Dedifferentiated amniotic fluid mesenchymal stem cell (primary cell): ENCODE measurements around the gene MMEL1.
"Not testable (repeated sequence)": the region's sequence is repeated elsewhere in the genome, so short reads cannot be mapped to it uniquely, and the experiment has no call there.

Experiments used
- DNase-seq: peaks from one replicate; pipeline ENCODE4 v3.0.0-alpha.2; 2016; ENCODE audit errors: extremely low spot score

MMEL1 gene

GRCh38 chr1:2573250-2573920, 59.4 kb downstream of the MMEL1 start:
- no peak for DNase-seq

DNA sequence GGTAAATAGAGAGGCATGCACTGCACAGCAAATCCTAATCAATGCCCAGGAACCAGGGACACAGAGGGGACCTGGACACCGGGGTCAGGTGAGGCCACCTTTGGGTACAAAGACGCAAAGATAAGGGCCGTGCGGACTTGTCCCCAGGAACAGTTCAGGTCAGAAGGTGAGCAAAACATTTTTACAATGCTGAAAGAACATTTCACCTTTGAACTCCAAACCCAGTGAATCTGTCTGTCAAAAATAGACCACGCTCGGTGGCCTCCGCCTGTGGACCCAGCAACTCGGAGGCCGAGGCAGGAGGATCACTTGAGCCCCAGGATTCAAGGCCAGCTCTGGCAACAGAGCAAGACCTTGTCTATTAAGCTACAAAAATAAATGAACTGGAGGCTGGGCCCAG, 61.5 kb downstream of the MMEL1 start:
- no peak for DNase-seq

DNA sequence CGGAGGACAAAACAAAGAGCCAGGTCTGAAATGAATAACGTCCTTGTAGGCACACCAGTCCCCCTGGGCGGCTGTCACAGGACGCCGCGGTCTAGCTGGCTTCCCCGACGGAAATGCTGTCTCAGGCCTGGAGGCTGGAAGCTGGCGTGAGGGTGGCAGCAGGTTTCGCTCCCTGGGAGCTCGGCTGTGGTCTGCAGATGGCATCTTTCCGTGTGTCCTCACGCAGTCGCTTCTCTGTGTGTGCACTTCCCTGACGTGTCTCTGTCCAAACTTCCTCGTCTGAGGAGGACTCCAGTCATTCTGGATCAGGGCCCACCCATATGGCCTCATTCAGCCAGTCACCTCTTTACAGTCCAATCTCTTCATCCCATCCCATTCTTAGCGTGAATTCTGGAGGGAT, 62.5 kb downstream of the MMEL1 start:
- no peak for DNase-seq

DNA sequence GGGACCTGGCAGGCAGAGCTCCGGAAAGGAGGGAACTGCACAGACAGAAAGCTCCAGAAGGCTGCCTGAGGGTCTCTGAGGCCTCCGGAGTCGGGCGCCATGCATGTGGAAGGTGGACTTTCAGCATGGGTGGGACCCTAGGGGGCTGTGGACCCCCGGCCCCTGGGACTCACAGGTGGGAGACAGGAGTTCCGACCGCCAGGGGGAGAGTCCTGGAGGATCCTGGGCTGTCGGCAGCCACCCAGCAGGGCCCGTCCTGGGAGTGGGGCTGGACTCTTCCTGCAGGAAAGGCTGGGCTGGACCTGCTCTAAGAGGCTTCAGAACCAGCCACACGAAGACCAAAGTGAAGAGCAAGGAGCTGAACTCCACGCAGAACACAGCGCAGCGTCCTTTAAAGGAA, 63.1 kb downstream of the MMEL1 start:
- DNase-seq: not testable (repeated sequence)

- no peak for DNase-seq
Measured at GRCh38 chr1:2569060-2569459, 63.8 kb downstream of the MMEL1 start.

GRCh38 chr1:2568187-2568816, 64.5 kb downstream of the MMEL1 start:
- not testable (repeated sequence) for DNase-seq

DNA sequence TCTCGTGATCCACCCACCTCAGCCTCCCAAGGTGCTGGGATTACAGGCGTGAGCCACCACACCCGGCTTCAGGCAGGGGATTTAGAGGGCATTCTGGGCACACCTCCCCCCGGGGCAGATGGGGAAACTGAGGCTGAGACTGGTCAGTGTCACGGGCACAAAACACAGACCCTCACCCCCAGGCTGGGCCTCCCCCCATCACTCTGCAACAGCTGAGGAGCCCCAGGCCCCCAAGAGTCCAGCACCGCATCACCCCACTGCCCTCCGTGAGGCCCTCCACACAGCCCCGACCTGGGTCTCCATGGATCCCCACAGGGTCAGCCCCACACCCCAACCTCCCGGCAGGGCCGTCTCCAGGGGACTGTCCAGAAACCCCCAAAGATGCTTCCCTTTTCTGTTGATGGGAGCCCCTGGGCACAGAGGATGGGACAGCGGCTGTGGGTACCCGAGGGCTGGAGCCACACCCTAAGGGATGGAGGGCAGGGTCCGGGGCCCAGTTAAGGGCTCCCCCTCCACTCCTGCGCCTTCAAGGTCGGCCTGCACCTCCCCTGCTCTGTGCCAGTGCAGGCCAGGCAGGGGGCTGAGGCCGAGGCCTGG, 65.6 kb downstream of the MMEL1 start:
- no peak for DNase-seq

- DNase-seq: no peak
Measured at GRCh38 chr1:2566101-2567045, 66.4 kb downstream of the MMEL1 start.

GRCh38 chr1:2564815-2565374, 67.9 kb downstream of the MMEL1 start:
- no peak for DNase-seq

DNA sequence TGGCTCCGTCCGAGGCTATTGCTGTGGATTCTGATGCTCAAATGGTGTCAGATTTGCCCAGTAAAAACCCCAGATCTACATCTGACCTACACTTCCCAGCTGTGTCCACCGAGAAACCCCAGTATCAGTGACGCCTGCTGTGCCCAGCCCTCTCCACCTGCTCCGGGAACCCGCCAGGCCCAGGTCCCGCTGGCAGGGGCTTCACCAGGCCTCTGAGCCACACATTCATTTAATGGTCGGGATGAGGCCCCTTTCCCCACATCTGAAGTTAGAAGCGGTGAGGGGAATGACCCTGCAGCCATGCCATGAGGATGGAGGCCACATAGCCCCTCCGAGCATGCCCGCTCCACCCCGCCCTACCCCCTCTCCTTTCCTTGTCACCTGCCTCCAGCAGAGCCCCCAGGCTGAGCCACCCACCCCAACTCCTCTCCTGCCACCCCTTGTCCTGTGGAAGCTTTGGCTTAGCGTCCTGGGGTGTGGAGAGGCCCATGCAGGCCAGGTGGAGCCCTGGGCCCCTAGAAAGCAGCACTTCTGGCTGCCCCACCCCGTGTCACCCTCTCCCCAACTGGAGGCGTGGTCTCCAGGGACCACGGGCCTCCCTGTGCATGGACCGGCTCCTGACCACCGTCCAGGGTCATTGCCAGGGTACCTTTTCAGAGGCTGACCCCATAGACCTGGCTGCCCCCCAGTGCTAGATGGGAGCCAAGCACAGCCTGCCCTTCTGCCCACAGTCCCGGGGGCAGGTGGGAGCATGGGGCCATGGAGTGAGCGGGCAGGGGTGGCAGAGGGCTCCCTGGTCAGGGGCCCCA, 68.6 kb downstream of the MMEL1 start:
- DNase-seq: no peak

DNA sequence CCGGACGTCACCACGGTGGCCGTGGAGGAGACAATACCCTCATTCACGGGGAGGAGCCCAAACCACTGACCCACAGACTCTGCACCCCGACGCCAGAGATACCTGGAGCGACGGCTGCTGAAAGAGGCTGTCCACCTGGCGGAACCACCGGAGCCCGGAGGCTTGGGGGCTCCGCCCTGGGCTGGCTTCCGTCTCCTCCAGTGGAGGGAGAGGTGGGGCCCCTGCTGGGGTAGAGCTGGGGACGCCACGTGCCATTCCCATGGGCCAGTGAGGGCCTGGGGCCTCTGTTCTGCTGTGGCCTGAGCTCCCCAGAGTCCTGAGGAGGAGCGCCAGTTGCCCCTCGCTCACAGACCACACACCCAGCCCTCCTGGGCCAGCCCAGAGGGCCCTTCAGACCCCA, 69.6 kb downstream of the MMEL1 start:
- DNase-seq: no peak

DNA sequence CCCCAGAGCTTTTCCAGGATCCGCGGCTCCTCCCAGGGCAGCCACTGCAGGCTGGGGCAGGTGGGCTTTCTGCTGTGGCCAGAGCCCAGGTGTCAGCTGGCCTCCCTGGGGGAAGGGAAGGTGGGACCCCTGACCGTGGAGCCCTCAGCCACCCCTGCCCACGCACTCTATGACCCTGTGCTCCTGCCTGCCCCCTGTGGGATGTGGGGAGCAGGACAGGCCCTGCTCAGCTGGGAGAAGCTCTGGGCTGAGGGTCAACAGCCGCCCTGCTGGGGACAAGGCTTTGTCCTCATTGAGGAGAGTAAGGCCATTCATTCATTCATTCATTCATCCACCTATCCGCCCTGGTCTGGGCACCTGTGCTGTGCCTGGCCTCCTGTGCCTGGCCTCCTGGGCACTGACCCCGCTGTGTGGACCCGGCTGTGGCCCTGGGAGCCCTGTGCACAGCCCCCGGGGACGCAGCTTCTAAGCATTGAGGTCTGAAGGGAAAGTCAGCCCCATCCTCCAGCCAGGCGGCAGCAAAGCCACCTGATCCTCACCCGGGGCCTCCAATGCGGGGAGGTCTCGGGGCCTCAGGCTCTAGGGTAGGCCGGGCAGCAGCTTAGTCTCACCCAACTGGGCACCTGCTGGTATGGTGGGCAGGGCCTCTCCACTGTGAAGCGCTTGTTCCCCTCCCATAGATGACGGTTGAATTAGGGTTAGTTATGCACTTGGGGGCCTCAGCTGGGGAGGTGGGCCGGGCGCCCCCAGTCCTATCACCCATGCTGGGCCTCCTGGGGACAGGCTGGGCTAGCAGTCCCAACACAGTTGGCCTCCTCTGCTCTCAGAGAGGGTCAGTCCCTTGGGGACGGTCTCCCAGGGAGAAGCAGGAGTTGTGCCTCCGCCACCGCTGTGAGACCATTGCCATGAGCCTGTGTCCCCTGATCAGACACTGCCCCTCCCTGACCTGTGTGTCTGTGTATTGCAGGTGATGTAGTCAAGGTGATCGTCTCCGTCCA, 70.6 kb downstream of the MMEL1 start:
- DNase-seq: no peak

DNA sequence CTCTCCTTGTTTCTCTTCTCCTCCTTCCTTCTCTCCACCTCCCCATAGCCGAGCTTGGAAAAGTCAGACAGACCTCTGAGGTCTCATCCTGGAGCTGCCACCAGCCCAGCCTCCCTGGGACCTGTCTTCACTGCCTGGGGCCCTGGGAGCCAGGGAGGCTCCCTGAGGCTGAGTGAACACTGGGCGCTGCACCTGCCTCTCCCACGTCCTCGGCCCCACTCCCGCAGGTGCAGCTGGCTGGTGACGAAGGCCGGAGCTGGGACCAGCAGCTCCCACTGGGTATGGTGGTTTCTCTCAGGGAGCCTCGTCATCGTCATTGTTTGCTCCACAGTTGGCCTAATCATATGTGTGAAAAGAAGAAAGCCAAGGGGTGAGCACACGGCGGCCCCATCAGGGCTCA, 71.4 kb downstream of the MMEL1 start:
- DNase-seq: no peak

DNA sequence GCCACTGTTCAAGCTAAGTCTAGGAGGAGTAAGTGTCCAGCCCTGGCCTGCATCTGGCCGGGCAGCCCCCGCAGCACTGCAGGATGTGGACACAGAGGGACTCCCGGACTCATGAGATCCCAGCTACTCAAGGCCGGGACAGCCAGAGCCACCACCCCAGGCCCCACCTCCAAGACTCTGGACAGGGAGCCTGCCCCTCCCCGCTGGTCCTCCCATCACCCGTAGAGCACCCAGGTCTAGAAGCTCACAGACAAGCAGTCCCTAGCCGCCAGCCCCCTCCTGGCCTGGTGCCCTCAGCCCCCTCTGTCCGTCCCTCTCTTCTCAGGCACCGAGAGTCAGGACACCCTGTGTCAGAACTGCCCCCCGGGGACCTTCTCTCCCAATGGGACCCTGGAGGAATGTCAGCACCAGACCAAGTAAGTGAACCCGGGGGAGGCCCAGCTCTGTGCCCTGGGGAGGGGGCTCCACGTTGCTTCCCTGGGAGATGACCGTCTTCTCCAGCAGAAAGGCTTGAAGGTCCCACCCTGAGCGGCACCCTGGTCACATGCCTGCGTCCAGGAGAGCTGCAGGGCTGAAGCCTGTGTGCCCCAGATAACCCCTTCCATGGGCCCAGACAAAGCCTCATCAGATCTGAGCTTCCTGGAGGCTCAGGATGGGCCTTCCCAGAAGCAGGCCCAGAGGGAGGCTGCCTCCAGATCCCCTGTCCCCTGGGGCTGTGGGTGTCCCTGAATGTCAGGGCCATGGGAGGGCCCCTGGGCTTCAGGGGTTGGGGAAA, 72.3 kb downstream of the MMEL1 start:
- no peak for DNase-seq

GRCh38 chr1:2559509-2560298, 73.1 kb downstream of the MMEL1 start:
- DNase-seq: no peak

DNA sequence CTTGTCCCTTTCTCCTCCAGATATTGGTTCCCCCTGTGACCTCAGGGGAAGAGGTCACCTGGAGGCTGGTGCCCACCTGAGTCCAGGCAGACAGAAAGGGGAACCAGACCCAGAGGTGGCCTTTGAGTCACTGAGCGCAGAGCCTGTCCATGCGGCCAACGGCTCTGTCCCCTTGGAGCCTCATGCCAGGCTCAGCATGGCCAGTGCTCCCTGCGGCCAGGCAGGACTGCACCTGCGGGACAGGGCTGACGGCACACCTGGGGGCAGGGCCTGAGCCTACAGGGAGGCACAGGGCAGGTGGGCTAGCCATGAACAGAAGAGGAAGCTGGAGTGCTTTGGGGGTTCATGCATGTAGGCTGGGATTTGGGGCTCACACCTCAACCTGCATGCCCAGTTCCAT, 74.0 kb downstream of the MMEL1 start:
- DNase-seq: no peak

- no peak for DNase-seq
Measured at GRCh38 chr1:2558420-2558819, 74.4 kb downstream of the MMEL1 start.
